MCF 10A (cell line): ENCODE measurements around the gene ACOXL. TPM values are rescaled to one million over a fixed set of nuclear protein-coding genes. Genes with fewer than 3 reads are reported as not detected.
A peak's percentile ranks its signal among the peaks of the same experiment; 100 is the strongest.

Source experiments
- BruUV-seq: library from RNA; stranded (reverse); fragments of 400-500 nt; replicated peaks from 2 replicates; lab custom pipeline; 2021; lab: Mats Ljungman, UMichigan
- CTCF ChIA-PET: fragments of 300-600 bp; sonication (Branson Sonifier 250); formaldehyde crosslinking; extraction: SDS; loops from one replicate; lab custom pipeline; 2021; ENCODE audit warnings: antibody characterized with exemption, inconsistent platforms; lab: Yijun Ruan, JAX
- POLR2A ChIA-PET: fragments of 300-600, 350-650 bp; sonication (Branson Sonifier 250); formaldehyde crosslinking; extraction: SDS; loops from one replicate; lab custom pipeline; 2020; ENCODE audit warnings: antibody characterized with exemption, inconsistent platforms; lab: Yijun Ruan, JAX
- DNase-seq: peaks from one replicate; pipeline ENCODE4 v3.0.0-alpha.2; 2018; ENCODE audit not compliant: unreplicated experiment
- H3K27ac Mint-ChIP-seq: one replicate; pipeline ENCODE4 v1.8.0; 2022; ENCODE audit warnings: mild to moderate bottlenecking, low read depth, mixed read lengths; ENCODE audit not compliant: unreplicated experiment
- H3K27me3 Mint-ChIP-seq: one replicate; pipeline ENCODE4 v1.8.0; 2022; ENCODE audit warnings: mixed read lengths; ENCODE audit not compliant: insufficient read depth, unreplicated experiment
- H3K36me3 Mint-ChIP-seq: one replicate; pipeline ENCODE4 v1.8.0; 2022; ENCODE audit warnings: mild to moderate bottlenecking, moderate library complexity, mixed read lengths; ENCODE audit not compliant: insufficient read depth, unreplicated experiment
- H3K4me1 Mint-ChIP-seq: one replicate; pipeline ENCODE4 v1.8.0; 2022; ENCODE audit warnings: mixed read lengths; ENCODE audit not compliant: insufficient read depth, unreplicated experiment
- H3K4me3 Mint-ChIP-seq: one replicate; pipeline ENCODE4 v1.8.0; 2022; ENCODE audit warnings: mild to moderate bottlenecking, moderate library complexity, mixed read lengths; ENCODE audit not compliant: unreplicated experiment
- H3K9me3 Mint-ChIP-seq: one replicate; pipeline ENCODE4 v1.8.0; 2022; ENCODE audit warnings: mixed read lengths; ENCODE audit not compliant: unreplicated experiment
- CTCF ChIP-seq: fragments of 200-600 bp; IDR thresholded peaks from one replicate; pipeline ENCODE4 v1.8.0; 2022; ENCODE audit warnings: antibody characterized with exemption, mild to moderate bottlenecking; ENCODE audit not compliant: unreplicated experiment
- intact Hi-C: fragments of 100-400 bp; cut with micrococcal nuclease; formaldehyde crosslinking; loops from 2 replicates; pipeline ENCODE4 v1.14.1; 2022
- total RNA-seq: library from RNA; stranded (reverse); gene quantifications from 2 replicates; pipeline ENCODE4 v1.2.3, GENCODE V29; 2022

The ACOXL gene
- total RNA-seq, 1 experiment from 2014 or later: not detected

DNA sequence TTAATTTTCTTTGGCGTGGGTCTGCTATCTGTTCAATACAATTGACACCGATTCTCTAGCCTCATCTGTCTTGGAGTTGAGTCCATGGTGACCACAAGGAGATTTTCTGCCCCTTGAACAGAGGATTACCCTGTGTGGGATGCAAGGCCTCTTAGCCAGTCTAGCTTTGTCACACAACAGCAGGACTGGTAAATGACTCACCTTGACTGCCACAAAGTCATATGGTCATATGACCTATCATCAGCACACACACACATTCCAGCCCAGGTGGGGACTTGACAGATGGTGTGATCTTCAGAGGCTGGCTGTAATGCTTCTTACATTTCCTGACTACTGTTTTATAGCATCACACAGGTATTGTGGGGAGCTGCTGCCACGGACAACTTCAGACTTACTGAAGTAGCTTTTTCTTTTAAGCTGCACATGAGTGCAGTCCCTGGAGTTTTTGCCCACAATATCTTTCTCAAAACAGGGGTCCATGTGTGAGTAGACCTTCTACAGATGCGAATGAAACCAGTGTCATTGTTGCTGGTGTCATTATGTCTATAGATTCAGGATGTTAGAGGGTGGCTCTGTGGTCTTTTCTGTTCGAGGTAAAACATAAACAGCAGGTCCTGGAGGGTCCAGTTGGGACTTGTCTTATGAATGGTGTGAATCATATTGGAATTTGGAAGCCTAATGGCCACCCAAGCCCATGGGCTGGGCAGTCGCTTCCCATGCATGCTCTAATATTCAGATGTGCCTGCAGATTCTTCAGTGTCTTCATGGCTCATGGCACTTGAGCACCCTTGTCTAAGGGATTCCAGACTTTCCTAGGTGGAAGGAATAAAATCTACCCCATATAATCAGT, 18.6 kb upstream of the ACOXL start:
- intact Hi-C loops: no loop called here
- peaks cover 46% of the 10 kb centered on the region for H3K27me3 Mint-ChIP-seq
- H3K9me3 Mint-ChIP-seq: no peaks in the 10 kb centered on the region
- H3K4me1 Mint-ChIP-seq: peaks cover 15% of the 10 kb centered on the region
- no TSS peak for BruUV-seq
- no peak overlapping the region for H3K4me3 Mint-ChIP-seq
- POLR2A ChIA-PET: interaction anchor here (0.7 kb wide), 1 partner anchor 8 kb away, joined by 3 read pairs; no protein-coding TSS in a partner anchor
- no peak overlapping the region for H3K27ac Mint-ChIP-seq
- no peaks in the 10 kb centered on the region for H3K36me3 Mint-ChIP-seq
- no peak for DNase-seq
- CTCF ChIA-PET: interaction anchor here (0.6 to 0.8 kb wide), 2 partner anchors 13 to 317 kb away, joined by 3 read pairs; no protein-coding TSS in a partner anchor
- no peak for TF ChIP-seq CTCF

- intact Hi-C loops: no loop called here
- H3K4me3 Mint-ChIP-seq: no peak overlapping the region
- CTCF ChIA-PET: interaction anchor here (0.7 kb wide), 1 partner anchor 33 kb away, joined by 3 read pairs; no protein-coding TSS in a partner anchor
- H3K36me3 Mint-ChIP-seq: no peaks in the 10 kb centered on the region
- TF ChIP-seq CTCF: no peak
- H3K27me3 Mint-ChIP-seq: peaks cover 37% of the 10 kb centered on the region
- H3K4me1 Mint-ChIP-seq: peaks cover 15% of the 10 kb centered on the region
- no TSS peak for BruUV-seq
- H3K27ac Mint-ChIP-seq: no peak overlapping the region
- H3K9me3 Mint-ChIP-seq: no peaks in the 10 kb centered on the region
- no peak for DNase-seq
- POLR2A ChIA-PET: no interaction called here
Observed at GRCh38 chr2:110714452-110715224, 17.7 kb upstream of the ACOXL start.

- peak; percentile 49 for DNase-seq
- H3K4me3 Mint-ChIP-seq: no peak overlapping the region
- peaks cover 15% of the 10 kb centered on the region for H3K4me1 Mint-ChIP-seq
- no peak for TF ChIP-seq CTCF
- peaks cover 22% of the 10 kb centered on the region for H3K27me3 Mint-ChIP-seq
- no peaks in the 10 kb centered on the region for H3K9me3 Mint-ChIP-seq
- BruUV-seq: no TSS peak
- CTCF ChIA-PET: interaction anchor here (0.7 kb wide), 1 partner anchor 981 kb away, joined by 3 read pairs; no protein-coding TSS in a partner anchor
- no peak overlapping the region for H3K27ac Mint-ChIP-seq
- POLR2A ChIA-PET: interaction anchor here (1.4 kb wide), 1 partner anchor 12 kb away, joined by 5 read pairs; no protein-coding TSS in a partner anchor
- no peaks in the 10 kb centered on the region for H3K36me3 Mint-ChIP-seq
- intact Hi-C loops: no loop called here
Observed at GRCh38 chr2:110716959-110717645, 15.3 kb upstream of the ACOXL start.
